GM18499 (cell line): ENCODE measurements around the gene GFAP.

Experiments used
- ATAC-seq: cut with Tn5 transposase; IDR thresholded peaks from one replicate; pipeline ENCODE4 v1.9.1; 2021; ENCODE audit warnings: moderate number of reproducible peaks; ENCODE audit not compliant: insufficient read depth, unreplicated experiment

Gene GFAP

GRCh38 chr17:44915862-44916780, 821 bp upstream of the GFAP start:
- no peak for ATAC-seq

GRCh38 chr17:44914698-44915271, 515 bp downstream of the GFAP start:
- ATAC-seq: no peak

- ATAC-seq: no peak
Measured at GRCh38 chr17:44914148-44914547, 1.2 kb downstream of the GFAP start.

GRCh38 chr17:44913676-44914075, 1.6 kb downstream of the GFAP start:
- ATAC-seq: no peak

- no peak for ATAC-seq
Measured at GRCh38 chr17:44912763-44913544, 2.3 kb downstream of the GFAP start.

- no peak for ATAC-seq
Measured at GRCh38 chr17:44911133-44912001, 3.9 kb downstream of the GFAP start.

- no peak for ATAC-seq
Measured at GRCh38 chr17:44910231-44911106, 4.8 kb downstream of the GFAP start.

- ATAC-seq: no peak
Measured at GRCh38 chr17:44909681-44910144, 5.6 kb downstream of the GFAP start.

- no peak for ATAC-seq
Measured at GRCh38 chr17:44908761-44909326, 6.5 kb downstream of the GFAP start.

- no peak for ATAC-seq
Measured at GRCh38 chr17:44907729-44908470, 7.4 kb downstream of the GFAP start.

GRCh38 chr17:44906763-44907728, 8.3 kb downstream of the GFAP start:
- no peak for ATAC-seq

GRCh38 chr17:44906010-44906646, 9.2 kb downstream of the GFAP start:
- ATAC-seq: no peak

GRCh38 chr17:44905006-44906000, 10.0 kb downstream of the GFAP start:
- no peak for ATAC-seq

GRCh38 chr17:44904001-44904984, 11.0 kb downstream of the GFAP start:
- no peak for ATAC-seq
